ENCODE measurements around the gene SND1.

DNA sequence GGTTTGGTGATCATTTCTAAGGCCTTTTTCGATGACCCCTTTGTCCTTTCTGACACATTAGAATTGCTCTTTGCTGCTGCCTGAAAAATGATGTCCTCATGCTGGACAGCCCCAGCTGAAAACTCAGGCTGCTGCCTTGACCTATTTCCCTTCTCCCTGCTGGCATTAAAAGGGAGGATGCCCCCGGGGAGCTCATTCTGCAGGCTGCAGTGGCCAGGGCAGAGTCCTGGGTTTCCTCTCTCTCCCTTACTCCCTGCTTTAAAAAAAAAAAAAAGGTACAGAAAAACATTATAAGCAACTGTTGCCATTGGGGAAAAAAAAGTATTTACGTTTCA is 343.9 kb downstream of the SND1 start:
- TF ChIP-seq, protein P1, sequence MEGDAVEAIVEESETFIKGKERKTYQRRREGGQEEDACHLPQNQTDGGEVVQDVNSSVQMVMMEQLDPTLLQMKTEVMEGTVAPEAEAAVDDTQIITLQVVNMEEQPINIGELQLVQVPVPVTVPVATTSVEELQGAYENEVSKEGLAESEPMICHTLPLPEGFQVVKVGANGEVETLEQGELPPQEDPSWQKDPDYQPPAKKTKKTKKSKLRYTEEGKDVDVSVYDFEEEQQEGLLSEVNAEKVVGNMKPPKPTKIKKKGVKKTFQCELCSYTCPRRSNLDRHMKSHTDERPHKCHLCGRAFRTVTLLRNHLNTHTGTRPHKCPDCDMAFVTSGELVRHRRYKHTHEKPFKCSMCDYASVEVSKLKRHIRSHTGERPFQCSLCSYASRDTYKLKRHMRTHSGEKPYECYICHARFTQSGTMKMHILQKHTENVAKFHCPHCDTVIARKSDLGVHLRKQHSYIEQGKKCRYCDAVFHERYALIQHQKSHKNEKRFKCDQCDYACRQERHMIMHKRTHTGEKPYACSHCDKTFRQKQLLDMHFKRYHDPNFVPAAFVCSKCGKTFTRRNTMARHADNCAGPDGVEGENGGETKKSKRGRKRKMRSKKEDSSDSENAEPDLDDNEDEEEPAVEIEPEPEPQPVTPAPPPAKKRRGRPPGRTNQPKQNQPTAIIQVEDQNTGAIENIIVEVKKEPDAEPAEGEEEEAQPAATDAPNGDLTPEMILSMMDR (IDR thresholded peaks at IDR 0.05; ENCODE audit: low read length), result no peak
- no peak for TF ChIP-seq EZH2 (IDR thresholded peaks at IDR 0.05; ENCODE audit: borderline replicate concordance, low read length)

Measured in OCI-LY1 (cell line).